A673 (cell line): ENCODE data around the gene ASB9. TPM values are rescaled to one million over a fixed set of nuclear protein-coding genes. Genes with fewer than 3 reads are reported as not detected.
A peak's percentile ranks its signal among the peaks of the same experiment; 100 is the strongest.
"Not testable (repeated sequence)": the region's sequence is repeated elsewhere in the genome, so short reads cannot be mapped to it uniquely, and the experiment has no call there.

Experiments
- BruUV-seq: library from RNA; stranded (reverse); fragments of 400-500 nt; replicated peaks from 2 replicates; lab custom pipeline; 2021; lab: Mats Ljungman, UMichigan
- CTCF ChIA-PET: fragments of 300-600 bp; sonication (Branson Sonifier 250); formaldehyde crosslinking; loops from one replicate; lab custom pipeline; 2022; ENCODE audit warnings: antibody characterized with exemption; lab: Charles Lee
- POLR2A ChIA-PET: fragments of 300-600 bp; sonication (Branson Sonifier 250); formaldehyde crosslinking; loops from one replicate; lab custom pipeline; 2022; ENCODE audit warnings: antibody characterized with exemption; ENCODE audit not compliant: low non-redundant PET; lab: Charles Lee
- DNase-seq: peaks from one replicate; pipeline ENCODE4 v3.0.0-alpha.2; 2015; ENCODE audit warnings: low spot score
- H3K27ac ChIP-seq: fragments of 200-600 bp; sonication (generic); 2 replicates; pipeline ENCODE4 v1.5.1; 2016; ENCODE audit warnings: mixed run types, low read depth, mild to moderate bottlenecking, mixed read lengths, antibody characterized with exemption, low read length; ENCODE audit not compliant: poor library complexity, severe bottlenecking
- H3K27me3 ChIP-seq: fragments of 200-600 bp; sonication (generic); replicated peaks from 2 replicates; pipeline ENCODE4 v1.6.1; 2017; ENCODE audit warnings: mixed run types, low read depth, mild to moderate bottlenecking, mixed read lengths, antibody characterized with exemption, low read length; ENCODE audit not compliant: insufficient read depth, poor library complexity
- H3K36me3 ChIP-seq: fragments of 200-600 bp; sonication (generic); 2 replicates; pipeline ENCODE4 v1.6.1; 2016; ENCODE audit warnings: mixed run types, mild to moderate bottlenecking, mixed read lengths, antibody characterized with exemption, low read length; ENCODE audit not compliant: insufficient read depth, poor library complexity, severe bottlenecking
- H3K4me1 ChIP-seq: fragments of 200-600 bp; sonication (generic); 2 replicates; pipeline ENCODE4 v1.6.1; 2017; ENCODE audit warnings: mixed run types, mild to moderate bottlenecking, mixed read lengths, antibody characterized with exemption, low read length; ENCODE audit not compliant: insufficient read depth, poor library complexity, severe bottlenecking
- H3K4me3 ChIP-seq: fragments of 200-600 bp; sonication (generic); 2 replicates; pipeline ENCODE4 v1.5.1; 2016; ENCODE audit warnings: low read depth, mixed run types, mild to moderate bottlenecking, mixed read lengths, low read length; ENCODE audit not compliant: poor library complexity, severe bottlenecking
- H3K9me3 ChIP-seq: fragments of 200-600 bp; sonication (generic); 2 replicates; pipeline ENCODE4 v1.6.1; 2016; ENCODE audit warnings: mixed run types, low read depth, mild to moderate bottlenecking, mixed read lengths, antibody characterized with exemption, low read length; ENCODE audit not compliant: poor library complexity, severe bottlenecking
- EZH2 ChIP-seq: fragments of 200-600 bp; sonication (generic); IDR thresholded peaks from 2 replicates; pipeline ENCODE4 v1.6.1; 2017; ENCODE audit warnings: borderline replicate concordance, low read depth, mild to moderate bottlenecking, mixed read lengths, antibody characterized with exemption, low read length; ENCODE audit not compliant: poor library complexity, severe bottlenecking
- intact Hi-C: fragments of 100-400 bp; cut with micrococcal nuclease; formaldehyde crosslinking; loops from one replicate; pipeline ENCODE4 v1.10.0; 2022; ENCODE audit not compliant: unreplicated experiment
- total RNA-seq: library from RNA; stranded (reverse); gene quantifications from 2 replicates; pipeline ENCODE4 v1.2.3, GENCODE V29; 2021
- TF ChIP-seq, protein P1 (sequence below): fragments of 300-800, 200-600 bp; sonication (generic); conservative IDR thresholded peaks from 2 replicates; pipeline ENCODE4 v1.5.1; 2017; ENCODE audit warnings: low read depth, mild to moderate bottlenecking, antibody characterized with exemption, low read length, moderate library complexity, mixed read lengths

Gene ASB9
- total RNA-seq, 1 experiment from 2014 or later: not detected

DNA sequence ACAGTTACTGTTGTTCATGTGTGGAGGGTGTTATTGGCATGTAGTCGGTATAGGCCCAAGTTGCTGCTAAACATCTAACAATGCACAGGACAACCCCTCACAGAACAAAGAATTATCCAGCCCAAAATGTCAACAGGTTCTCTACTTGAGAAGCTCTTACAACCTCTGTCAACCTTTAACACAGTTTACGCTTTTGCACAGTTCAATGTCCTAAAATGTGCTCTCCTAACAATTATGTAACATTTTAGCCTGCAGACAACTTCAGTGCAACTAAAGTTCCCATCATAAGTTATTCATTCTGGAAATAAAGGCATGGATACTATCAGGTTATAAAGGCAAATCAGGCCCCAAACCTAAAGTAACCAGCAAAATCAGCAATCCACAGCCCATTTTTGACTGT lies 66.2 kb downstream of the ASB9 start:
- Histone ChIP-seq H3K27me3 (no peaks in the 10 kb centered on the region), H3K36me3 (no peaks in the 10 kb centered on the region), H3K9me3 (no peaks in the 10 kb centered on the region), H3K4me1 (no peaks in the 10 kb centered on the region), H3K4me3 (no peak overlapping the region), H3K27ac (no peak overlapping the region)
- intact Hi-C loops: no loop called here
- no TSS peak for BruUV-seq
- TF ChIP-seq, protein P1, sequence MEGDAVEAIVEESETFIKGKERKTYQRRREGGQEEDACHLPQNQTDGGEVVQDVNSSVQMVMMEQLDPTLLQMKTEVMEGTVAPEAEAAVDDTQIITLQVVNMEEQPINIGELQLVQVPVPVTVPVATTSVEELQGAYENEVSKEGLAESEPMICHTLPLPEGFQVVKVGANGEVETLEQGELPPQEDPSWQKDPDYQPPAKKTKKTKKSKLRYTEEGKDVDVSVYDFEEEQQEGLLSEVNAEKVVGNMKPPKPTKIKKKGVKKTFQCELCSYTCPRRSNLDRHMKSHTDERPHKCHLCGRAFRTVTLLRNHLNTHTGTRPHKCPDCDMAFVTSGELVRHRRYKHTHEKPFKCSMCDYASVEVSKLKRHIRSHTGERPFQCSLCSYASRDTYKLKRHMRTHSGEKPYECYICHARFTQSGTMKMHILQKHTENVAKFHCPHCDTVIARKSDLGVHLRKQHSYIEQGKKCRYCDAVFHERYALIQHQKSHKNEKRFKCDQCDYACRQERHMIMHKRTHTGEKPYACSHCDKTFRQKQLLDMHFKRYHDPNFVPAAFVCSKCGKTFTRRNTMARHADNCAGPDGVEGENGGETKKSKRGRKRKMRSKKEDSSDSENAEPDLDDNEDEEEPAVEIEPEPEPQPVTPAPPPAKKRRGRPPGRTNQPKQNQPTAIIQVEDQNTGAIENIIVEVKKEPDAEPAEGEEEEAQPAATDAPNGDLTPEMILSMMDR: no peak
- no peak for TF ChIP-seq EZH2
- DNase-seq: no peak
- POLR2A ChIA-PET: no interaction called here
- CTCF ChIA-PET: no interaction called here

DNA sequence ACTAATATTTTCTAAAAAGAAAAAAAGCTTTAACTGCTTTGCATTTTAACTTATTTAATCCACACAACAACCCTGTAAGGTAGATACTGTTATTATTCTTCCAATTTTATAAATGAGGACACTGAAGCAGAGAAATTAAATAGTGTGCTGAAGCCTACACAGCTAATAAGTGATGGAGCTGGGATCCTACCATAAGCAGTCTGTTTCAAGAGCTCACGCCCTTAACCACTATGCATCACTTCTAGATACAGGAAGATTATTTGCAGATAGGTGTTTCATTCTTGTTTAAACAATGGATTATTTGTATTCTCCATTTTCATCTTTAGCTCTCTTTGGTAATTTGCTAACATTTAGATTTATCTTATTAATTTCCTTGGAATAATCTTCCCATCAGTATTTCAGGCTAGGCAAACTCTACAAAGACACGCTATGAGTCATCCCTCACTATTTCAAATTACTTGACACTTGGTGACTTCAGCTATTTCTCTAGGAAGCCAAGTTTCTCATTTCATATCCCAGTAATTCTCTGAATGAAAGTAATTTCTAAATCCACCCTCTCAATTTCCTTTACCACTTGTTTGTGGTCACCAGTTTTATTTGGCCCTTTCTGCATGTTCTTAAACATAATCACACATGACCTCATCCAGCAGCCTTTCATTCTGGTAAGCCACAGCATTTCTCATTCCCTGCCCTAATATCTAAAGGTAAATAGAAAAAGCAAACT lies 67.3 kb downstream of the ASB9 start:
- ChIA-PET CTCF (no interaction called here), POLR2A (interaction anchor here (0.6 kb wide), 1 partner anchor 1691 kb away, joined by 5 read pairs; no protein-coding TSS in a partner anchor)
- Histone ChIP-seq H3K27ac (no peak overlapping the region), H3K4me1 (no peaks in the 10 kb centered on the region), H3K36me3 (no peaks in the 10 kb centered on the region), H3K9me3 (no peaks in the 10 kb centered on the region), H3K4me3 (no peak overlapping the region), H3K27me3 (no peaks in the 10 kb centered on the region)
- intact Hi-C loops: no loop called here
- BruUV-seq: no TSS peak
- TF ChIP-seq EZH2: no peak
- TF ChIP-seq, protein P1: no peak
- peak; percentile 33 for DNase-seq

- BruUV-seq: no TSS peak
- ChIA-PET POLR2A (no interaction called here), CTCF (no interaction called here)
These were observed 69.0 kb downstream of the ASB9 start for GRCh38 chrX:15200871-15201270.

DNA sequence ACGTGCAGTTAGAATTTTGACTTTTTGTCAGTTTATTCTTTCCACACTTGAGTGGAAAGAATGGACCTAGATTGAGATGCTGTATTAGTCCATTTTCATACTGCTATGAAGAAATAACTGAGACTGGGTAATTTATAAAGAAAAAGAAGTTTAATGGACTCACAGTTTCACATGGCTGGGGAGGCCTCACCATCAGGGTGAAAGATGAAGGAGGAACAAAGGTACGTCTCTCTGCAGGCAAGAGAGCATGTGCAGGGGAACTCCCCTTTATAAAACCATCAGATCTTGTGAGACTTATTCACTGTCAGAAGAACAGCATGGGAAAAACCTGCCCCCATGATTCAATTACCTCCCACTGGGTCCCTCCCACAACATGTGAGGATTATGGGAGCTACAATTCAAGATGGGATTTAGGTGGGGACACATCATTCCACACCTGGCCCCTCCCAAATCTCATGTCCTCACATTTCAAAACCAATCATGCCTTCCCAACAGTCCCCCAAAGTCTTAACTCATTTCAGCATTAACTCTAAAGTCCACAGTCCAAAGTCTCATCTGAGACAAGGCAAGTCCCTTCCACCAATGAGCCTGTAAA lies 71.2 kb downstream of the ASB9 start:
- H3K27ac ChIP-seq, H3K36me3 ChIP-seq, H3K27me3 ChIP-seq, BruUV-seq, H3K9me3 ChIP-seq, POLR2A ChIA-PET, H3K4me1 ChIP-seq, H3K4me3 ChIP-seq, DNase-seq, CTCF ChIA-PET, intact Hi-C loops: not testable (repeated sequence)

More at GRCh38 chrX:15200871-15201270, 69.0 kb downstream of the ASB9 start:
- Histone ChIP-seq H3K27ac (no peak overlapping the region), H3K4me1 (no peaks in the 10 kb centered on the region), H3K9me3 (no peaks in the 10 kb centered on the region), H3K36me3 (no peaks in the 10 kb centered on the region), H3K4me3 (no peak overlapping the region), H3K27me3 (no peaks in the 10 kb centered on the region)
- TF ChIP-seq, protein P1: no peak
- TF ChIP-seq EZH2: no peak
- intact Hi-C loops: no loop called here
- no peak for DNase-seq
